ENCODE data around the gene SRP54. TPM values are rescaled to one million over a fixed set of nuclear protein-coding genes. Genes with fewer than 3 reads are reported as not detected.
"Not testable (repeated sequence)": the region's sequence is repeated elsewhere in the genome, so short reads cannot be mapped to it uniquely, and the experiment has no call there.

SRP54 gene
- total and polyA plus RNA-seq, 4 donors, result 57.6 to 73.1 (median 63.6) TPM

DNA sequence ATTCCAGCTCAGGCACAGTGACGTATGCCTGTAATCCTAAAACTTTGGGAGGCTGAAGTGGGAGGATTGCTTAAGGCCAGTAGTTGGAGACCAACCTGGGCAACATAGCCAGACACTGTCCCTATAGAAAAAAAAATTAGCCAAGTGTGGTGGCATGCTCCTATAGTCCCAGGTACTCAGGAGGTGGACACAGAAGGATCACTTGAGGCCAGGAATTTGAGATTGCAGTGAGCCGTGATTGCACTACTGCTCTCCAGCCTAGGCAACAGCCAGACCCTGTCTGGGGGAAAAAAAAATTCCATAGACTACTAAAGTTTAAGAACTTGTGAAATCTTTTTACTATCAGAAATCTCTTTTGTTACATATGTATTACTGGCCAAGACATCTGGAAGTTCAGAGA, 69.8 kb downstream of the SRP54 start:
- 100% methylated on average over 1 of the region's 2 CpGs for WGBS (ENCODE audit: insufficient coverage)
- H3K9me3 ChIP-seq (ENCODE audit: control insufficient read depth, insufficient read depth, low read length), result no peaks in the 10 kb centered on the region
- no peak overlapping the region for H3K27ac ChIP-seq (ENCODE audit: low read depth, low read length)
- H3K4me3 ChIP-seq (ENCODE audit: low read depth, low read length), result no peak overlapping the region
- H3K4me1 ChIP-seq (ENCODE audit: control insufficient read depth, insufficient read depth, low read length), result peaks cover under 1% of the 10 kb centered on the region
- no peaks in the 10 kb centered on the region for H3K27me3 ChIP-seq (ENCODE audit: control insufficient read depth, insufficient read depth, low read length)
- DNase-seq (ENCODE audit: low read depth in 4 of 6, low spot score in 6 of 6), result no peak
- peaks cover 40% of the 10 kb centered on the region for H3K36me3 ChIP-seq (ENCODE audit: control insufficient read depth, insufficient read depth, low read length)

DNA sequence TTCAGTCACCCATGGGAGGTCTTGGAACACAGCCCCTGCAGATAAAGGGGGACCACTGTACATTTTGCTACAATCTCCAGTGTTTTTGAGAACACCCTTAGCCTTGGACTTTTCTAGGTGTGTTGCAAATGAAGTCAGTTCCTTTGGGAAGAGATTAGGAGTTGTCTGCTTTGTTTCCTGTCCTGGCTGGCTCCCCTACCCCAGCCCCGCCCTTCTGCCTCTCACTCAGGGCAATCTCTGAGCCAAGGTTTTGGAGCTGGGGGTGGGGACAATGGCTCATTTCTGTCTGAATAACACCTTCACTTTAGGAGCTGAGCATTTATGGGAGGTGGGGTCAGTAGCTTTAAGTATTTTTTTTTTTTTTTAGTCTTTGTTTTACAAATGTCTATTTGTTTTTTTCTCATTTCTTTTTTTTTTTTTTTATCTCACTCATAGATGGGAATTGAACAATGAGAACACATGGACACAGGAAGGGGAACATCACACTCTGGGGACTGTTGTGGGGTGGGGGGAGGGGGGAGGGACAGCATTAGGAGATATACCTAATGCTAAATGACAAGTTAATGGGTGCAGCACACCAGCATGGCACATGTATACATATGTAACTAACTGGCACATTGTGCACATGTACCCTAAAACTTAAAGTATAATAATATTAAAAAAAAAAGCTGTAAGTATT, 78.5 kb downstream of the SRP54 start:
- WGBS (ENCODE audit: insufficient coverage), result no CpG with 5 or more reads among the region's 1 CpG
- H3K9me3 ChIP-seq (ENCODE audit: control insufficient read depth, insufficient read depth, low read length); DNase-seq (ENCODE audit: low read depth in 4 of 6, low spot score in 6 of 6); H3K27me3 ChIP-seq (ENCODE audit: control insufficient read depth, insufficient read depth, low read length); H3K4me3 ChIP-seq (ENCODE audit: low read depth, low read length); H3K4me1 ChIP-seq (ENCODE audit: control insufficient read depth, insufficient read depth, low read length); H3K27ac ChIP-seq (ENCODE audit: low read depth, low read length): not testable (repeated sequence)
- H3K36me3 ChIP-seq (ENCODE audit: control insufficient read depth, insufficient read depth, low read length), result peaks cover 25% of the 10 kb centered on the region

DNA sequence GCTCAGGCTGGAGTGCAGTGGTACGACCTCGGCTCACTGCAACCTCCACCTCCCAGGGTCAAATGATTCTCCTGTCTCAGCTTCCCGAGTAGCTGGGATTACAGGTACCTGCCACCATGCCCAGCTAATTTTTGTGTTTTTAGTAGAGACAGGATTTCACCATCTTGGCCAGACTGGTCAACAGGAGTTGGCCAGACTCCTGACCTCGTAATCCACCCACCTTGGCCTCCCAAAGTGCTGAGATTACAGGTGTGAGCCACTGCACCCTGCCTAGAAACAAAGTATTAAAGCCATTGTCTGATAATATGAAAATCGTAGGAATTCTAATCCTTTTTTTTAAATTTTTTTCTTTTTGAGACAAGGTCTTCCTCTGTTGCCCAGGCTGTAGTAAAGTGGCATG, 82.9 kb downstream of the SRP54 start:
- DNase-seq (ENCODE audit: low read depth in 4 of 6, low spot score in 6 of 6); H3K4me1 ChIP-seq (ENCODE audit: control insufficient read depth, insufficient read depth, low read length); H3K27ac ChIP-seq (ENCODE audit: low read depth, low read length); H3K4me3 ChIP-seq (ENCODE audit: low read depth, low read length); H3K27me3 ChIP-seq (ENCODE audit: control insufficient read depth, insufficient read depth, low read length); H3K9me3 ChIP-seq (ENCODE audit: control insufficient read depth, insufficient read depth, low read length): not testable (repeated sequence)
- 100% methylated on average over 1 of the region's 5 CpGs for WGBS (ENCODE audit: insufficient coverage)
- H3K36me3 ChIP-seq (ENCODE audit: control insufficient read depth, insufficient read depth, low read length), result peaks cover 12% of the 10 kb centered on the region

DNA sequence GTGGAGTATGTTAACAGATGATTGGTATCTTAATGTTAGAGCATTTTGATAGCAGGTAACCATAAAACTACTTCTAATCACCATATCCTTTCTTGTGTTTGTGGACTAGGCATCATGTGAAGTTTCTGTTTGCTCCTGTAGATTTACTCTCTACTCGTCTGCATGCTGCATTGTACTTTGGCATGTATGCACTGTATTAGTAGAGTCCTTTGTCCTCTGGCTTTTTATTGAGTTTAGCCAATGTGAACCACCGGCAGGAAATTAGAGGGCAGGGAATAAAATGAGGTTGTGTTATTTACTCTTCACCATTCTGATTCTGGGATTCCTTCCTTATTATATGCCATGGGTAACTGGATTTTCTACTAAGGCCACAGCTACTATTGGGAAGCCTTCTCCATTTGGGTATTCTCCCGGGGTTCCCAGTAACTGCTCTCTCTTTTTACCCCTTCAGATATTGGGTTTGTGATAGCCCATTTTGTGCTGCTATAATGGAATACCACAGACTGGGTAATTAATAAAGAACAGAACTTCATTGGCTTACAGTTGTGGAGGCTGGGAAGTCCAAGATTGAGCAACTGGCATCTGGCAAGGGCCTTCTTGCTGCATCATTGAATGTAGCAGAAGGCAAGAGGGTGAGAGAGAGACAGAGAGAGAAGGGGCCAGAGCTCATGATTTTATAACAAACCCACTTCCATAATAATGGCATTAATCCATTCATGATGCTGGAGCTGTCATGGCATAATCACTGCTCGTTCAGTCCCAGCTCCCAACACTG, 85.6 kb downstream of the SRP54 start:
- no peak overlapping the region for H3K4me3 ChIP-seq (ENCODE audit: low read depth, low read length)
- WGBS (ENCODE audit: insufficient coverage), result no CpG with 5 or more reads among the region's 4 CpGs
- no peak overlapping the region for H3K27ac ChIP-seq (ENCODE audit: low read depth, low read length)
- H3K36me3 ChIP-seq (ENCODE audit: control insufficient read depth, insufficient read depth, low read length), result peaks cover 14% of the 10 kb centered on the region
- DNase-seq (ENCODE audit: low read depth in 4 of 6, low spot score in 6 of 6), result no peak
- no peaks in the 10 kb centered on the region for H3K9me3 ChIP-seq (ENCODE audit: control insufficient read depth, insufficient read depth, low read length)
- H3K4me1 ChIP-seq (ENCODE audit: control insufficient read depth, insufficient read depth, low read length), result no peaks in the 10 kb centered on the region
- no peaks in the 10 kb centered on the region for H3K27me3 ChIP-seq (ENCODE audit: control insufficient read depth, insufficient read depth, low read length)

DNA sequence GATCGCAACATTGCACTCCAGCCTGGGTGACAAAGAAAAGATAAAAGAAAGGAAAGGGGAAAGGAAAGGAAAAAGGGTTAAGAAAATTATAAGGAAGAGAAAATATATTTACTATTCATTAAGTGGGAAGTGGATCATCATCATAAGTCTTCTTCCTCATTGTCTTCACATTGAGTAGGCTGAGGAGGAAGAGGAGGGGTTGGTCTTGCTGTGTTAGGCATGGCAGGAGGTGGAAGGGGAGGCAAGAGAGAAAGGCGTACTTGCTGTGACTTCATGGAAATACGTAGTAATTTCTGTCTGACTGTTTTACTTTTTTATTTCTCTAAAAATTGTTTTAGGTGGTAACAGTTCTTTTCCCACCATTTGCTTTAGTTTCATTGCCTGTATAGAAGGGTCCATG, 89.4 kb downstream of the SRP54 start:
- WGBS (ENCODE audit: insufficient coverage), result no CpG with 5 or more reads among the region's 3 CpGs
- Histone ChIP-seq H3K4me1 (ENCODE audit: control insufficient read depth, insufficient read depth, low read length) (no peaks in the 10 kb centered on the region), H3K9me3 (ENCODE audit: control insufficient read depth, insufficient read depth, low read length) (no peaks in the 10 kb centered on the region), H3K27me3 (ENCODE audit: control insufficient read depth, insufficient read depth, low read length) (no peaks in the 10 kb centered on the region), H3K4me3 (ENCODE audit: low read depth, low read length) (no peak overlapping the region), H3K27ac (ENCODE audit: low read depth, low read length) (no peak overlapping the region), H3K36me3 (ENCODE audit: control insufficient read depth, insufficient read depth, low read length) (peaks cover 11% of the 10 kb centered on the region)
- no peak for DNase-seq (ENCODE audit: low read depth in 4 of 6, low spot score in 6 of 6)

DNA sequence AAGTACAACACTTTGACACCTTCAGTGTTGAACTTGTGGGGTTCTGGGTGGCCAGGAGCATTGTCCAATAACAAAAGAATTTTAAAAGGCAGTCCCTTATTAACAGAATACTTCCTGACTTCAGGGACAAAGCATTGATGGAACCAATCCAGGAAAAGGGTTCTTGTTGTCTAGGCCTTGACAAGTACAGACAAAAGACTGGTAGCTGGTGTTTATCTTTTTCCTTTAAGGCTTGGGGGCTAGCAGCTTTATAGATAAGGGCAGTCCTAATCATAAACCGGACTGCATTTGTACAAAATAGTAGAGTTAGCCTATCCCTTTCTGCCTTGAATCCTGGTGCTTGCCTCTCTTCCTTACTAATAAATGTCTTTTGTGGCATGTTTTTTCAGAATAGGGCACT, 90.7 kb downstream of the SRP54 start:
- no CpG with 5 or more reads among the region's 1 CpG for WGBS (ENCODE audit: insufficient coverage)
- H3K4me3 ChIP-seq (ENCODE audit: low read depth, low read length), result no peak overlapping the region
- H3K36me3 ChIP-seq (ENCODE audit: control insufficient read depth, insufficient read depth, low read length), result peaks cover 19% of the 10 kb centered on the region
- no peak overlapping the region for H3K27ac ChIP-seq (ENCODE audit: low read depth, low read length)
- no peaks in the 10 kb centered on the region for H3K27me3 ChIP-seq (ENCODE audit: control insufficient read depth, insufficient read depth, low read length)
- no peaks in the 10 kb centered on the region for H3K4me1 ChIP-seq (ENCODE audit: control insufficient read depth, insufficient read depth, low read length)
- H3K9me3 ChIP-seq (ENCODE audit: control insufficient read depth, insufficient read depth, low read length), result no peaks in the 10 kb centered on the region
- DNase-seq (ENCODE audit: low read depth in 4 of 6, low spot score in 6 of 6), result no peak

DNA sequence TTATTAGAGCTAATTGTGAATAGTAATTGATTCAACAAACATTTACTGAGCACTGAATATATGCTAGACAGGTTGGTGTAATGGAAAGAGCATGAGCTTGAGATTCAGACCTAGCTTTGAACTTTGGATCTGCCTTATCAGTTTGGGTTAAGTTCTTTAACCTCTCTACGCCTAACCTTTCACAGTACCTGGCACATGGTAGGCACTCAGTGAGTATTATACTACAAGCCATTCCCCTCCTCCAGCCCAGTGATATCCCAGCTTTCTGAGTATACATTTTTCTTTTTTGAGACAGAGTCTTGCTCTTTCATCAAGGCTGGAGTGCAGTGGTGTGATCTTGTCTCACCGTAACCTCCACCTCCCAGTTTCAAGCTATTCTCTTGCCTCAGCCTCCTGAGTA, 95.3 kb downstream of the SRP54 start:
- H3K36me3 ChIP-seq (ENCODE audit: control insufficient read depth, insufficient read depth, low read length), result peaks cover 10% of the 10 kb centered on the region
- H3K4me1 ChIP-seq (ENCODE audit: control insufficient read depth, insufficient read depth, low read length), result no peaks in the 10 kb centered on the region
- H3K27me3 ChIP-seq (ENCODE audit: control insufficient read depth, insufficient read depth, low read length), result no peaks in the 10 kb centered on the region
- no peak overlapping the region for H3K4me3 ChIP-seq (ENCODE audit: low read depth, low read length)
- no peak overlapping the region for H3K27ac ChIP-seq (ENCODE audit: low read depth, low read length)
- no CpG with 5 or more reads among the region's 2 CpGs for WGBS (ENCODE audit: insufficient coverage)
- no peaks in the 10 kb centered on the region for H3K9me3 ChIP-seq (ENCODE audit: control insufficient read depth, insufficient read depth, low read length)
- no peak for DNase-seq (ENCODE audit: low read depth in 4 of 6, low spot score in 6 of 6)

Other genes starting within 250 kb of the SRP54 start
- gene BAZ1A, start 107.6 kb upstream of the SRP54 start, total RNA-seq, result 10 to 100 TPM; 17.2 to 19.2 TPM
- 10 to 100 TPM; 14.5 to 16.6 TPM for gene BAZ1A, start 107.6 kb upstream of the SRP54 start, polyA plus RNA-seq (ENCODE audit: insufficient read length in 2 of 2)
- 10 to 100 TPM; 59.4 to 71.4 TPM for gene FAM177A1, start 63.3 kb downstream of the SRP54 start, total RNA-seq
- gene FAM177A1, start 63.3 kb downstream of the SRP54 start, polyA plus RNA-seq (ENCODE audit: insufficient read length in 2 of 2), result 100 to 1,000 TPM in 1 of 2 donors, 10 to 100 TPM in 1; 94.2 to 106 TPM
- gene PPP2R3C, start 139.0 kb downstream of the SRP54 start, total RNA-seq, result 10 to 100 TPM; 40.6 to 59.8 TPM
- gene PPP2R3C, start 139.0 kb downstream of the SRP54 start, polyA plus RNA-seq (ENCODE audit: insufficient read length in 2 of 2), result 10 to 100 TPM; 63.1 to 65.1 TPM
- gene PRORP, start 139.6 kb downstream of the SRP54 start, total RNA-seq, result 10 to 100 TPM; 23.2 to 43.5 TPM
- gene PRORP, start 139.6 kb downstream of the SRP54 start, polyA plus RNA-seq (ENCODE audit: insufficient read length in 2 of 2), result 10 to 100 TPM; 23.3 to 23.7 TPM